NB4 (cell line): ENCODE results near the gene CDC73.

Experiments
- MYC ChIP-seq: IDR thresholded peaks from 2 replicates; pipeline ENCODE4 v1.6.1; 2011; ENCODE audit warnings: low read depth, low read length
- TF ChIP-seq, protein P1 (sequence below): IDR thresholded peaks from one replicate; pipeline ENCODE4 v1.5.1; 2012; ENCODE audit warnings: low read depth, low read length

DNA sequence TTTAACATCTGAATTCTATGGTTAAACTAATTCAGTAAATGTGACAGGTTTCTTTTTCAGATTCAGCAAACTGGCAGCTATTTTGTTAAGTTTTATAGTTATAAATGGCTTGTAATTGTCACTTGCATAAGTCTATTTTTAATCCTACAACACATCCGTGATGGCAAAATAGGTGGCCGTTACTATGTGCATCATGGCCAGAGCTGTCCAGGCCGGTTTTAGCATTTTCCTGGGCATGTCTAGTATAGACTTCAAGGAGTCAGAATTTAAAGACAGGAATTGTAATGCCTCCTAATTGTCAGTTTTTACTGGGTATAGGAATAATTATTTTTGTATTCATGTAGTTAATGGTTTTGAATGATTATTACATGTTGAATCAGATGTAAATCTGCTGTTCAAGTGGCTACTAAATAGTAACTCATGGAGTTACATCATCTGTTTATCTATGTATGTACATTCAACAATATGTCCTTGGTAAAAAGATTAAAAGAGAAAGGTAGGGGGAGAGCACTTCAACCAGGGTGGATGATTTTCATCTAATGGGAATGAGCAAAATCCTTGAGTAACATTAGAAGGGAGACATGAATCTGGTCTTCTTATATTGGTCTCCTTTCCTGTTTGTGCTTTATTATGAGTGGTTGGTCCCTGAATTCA is 67.7 kb downstream of the CDC73 start:
- TF ChIP-seq, protein P1, sequence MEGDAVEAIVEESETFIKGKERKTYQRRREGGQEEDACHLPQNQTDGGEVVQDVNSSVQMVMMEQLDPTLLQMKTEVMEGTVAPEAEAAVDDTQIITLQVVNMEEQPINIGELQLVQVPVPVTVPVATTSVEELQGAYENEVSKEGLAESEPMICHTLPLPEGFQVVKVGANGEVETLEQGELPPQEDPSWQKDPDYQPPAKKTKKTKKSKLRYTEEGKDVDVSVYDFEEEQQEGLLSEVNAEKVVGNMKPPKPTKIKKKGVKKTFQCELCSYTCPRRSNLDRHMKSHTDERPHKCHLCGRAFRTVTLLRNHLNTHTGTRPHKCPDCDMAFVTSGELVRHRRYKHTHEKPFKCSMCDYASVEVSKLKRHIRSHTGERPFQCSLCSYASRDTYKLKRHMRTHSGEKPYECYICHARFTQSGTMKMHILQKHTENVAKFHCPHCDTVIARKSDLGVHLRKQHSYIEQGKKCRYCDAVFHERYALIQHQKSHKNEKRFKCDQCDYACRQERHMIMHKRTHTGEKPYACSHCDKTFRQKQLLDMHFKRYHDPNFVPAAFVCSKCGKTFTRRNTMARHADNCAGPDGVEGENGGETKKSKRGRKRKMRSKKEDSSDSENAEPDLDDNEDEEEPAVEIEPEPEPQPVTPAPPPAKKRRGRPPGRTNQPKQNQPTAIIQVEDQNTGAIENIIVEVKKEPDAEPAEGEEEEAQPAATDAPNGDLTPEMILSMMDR, result no peak
- no peak for TF ChIP-seq MYC
